Measurements from ENCODE around the gene CCNT1.
"Not testable (repeated sequence)": the region's sequence is repeated elsewhere in the genome, so short reads cannot be mapped to it uniquely, and the experiment has no call there.

The CCNT1 gene

DNA sequence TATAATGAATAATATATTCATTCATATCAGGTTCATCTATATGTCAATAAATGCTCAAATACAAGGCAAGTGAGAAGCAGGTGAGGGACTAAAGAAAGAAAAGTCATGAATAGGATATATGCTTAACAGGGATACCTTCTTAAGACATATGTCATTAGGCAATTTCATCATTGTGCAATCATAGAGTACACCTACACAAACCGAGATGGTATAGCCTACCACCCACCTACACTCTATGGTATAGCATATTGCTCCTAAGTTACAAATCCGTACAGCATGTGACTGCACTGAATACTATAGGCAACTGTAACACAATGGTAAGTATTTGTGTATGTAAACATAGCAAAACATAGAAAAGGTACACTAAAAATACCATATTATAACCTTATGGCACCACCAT is 73.5 kb downstream of the CCNT1 start:
- DNase-seq (ENCODE audit: low read depth, low spot score): no peak
- no peak overlapping the region for H3K27ac ChIP-seq

- DNase-seq (ENCODE audit: low read depth, low spot score); H3K27ac ChIP-seq: not testable (repeated sequence)
Measured at GRCh38 chr12:48641752-48642555, 74.6 kb downstream of the CCNT1 start.

DNA sequence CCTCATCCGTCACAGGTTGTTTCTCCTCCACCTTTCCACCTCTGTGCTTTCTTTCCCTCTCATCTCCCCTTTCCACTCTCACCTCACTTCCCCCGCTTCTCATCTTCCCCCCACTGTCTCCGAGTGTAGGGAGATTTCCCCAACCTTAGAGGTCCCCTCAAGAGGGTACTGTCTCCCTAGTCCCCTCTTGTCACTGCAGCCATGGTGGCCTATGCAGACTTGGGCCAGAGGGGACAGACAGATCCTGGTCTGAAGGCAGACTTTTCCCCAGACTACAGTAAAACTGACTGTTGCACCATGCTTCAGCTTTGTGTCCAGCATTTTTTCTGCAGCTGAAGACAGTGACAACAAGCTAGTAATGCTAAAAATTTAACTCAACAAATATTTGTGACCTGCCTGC is 75.7 kb downstream of the CCNT1 start:
- H3K27ac ChIP-seq: no peak overlapping the region
- no peak for DNase-seq (ENCODE audit: low read depth, low spot score)

DNA sequence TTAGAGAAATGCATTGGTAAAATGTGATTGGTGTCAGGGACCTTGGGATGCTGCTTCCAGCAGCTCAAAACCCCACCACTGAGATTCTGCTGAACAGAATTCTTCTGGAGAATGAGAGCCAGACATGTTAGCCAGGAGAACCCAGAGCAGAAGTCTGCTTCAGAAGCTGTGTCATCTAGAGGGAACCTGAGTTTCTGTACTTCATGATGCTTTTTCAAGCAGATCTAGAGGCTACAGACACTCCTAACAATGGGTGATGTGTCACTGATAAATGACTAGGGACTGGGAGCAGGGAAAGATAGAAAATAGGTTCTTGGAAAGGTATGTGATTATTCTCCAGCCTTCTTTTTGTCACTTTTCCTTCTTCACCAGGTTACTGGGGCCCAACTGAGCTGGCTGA is 76.1 kb downstream of the CCNT1 start:
- H3K27ac ChIP-seq: no peak overlapping the region
- no peak for DNase-seq (ENCODE audit: low read depth, low spot score)
